ENCODE measurements around the gene CALML3.

GRCh38 chr10:5479481-5480161, 45.1 kb upstream of the CALML3 start:
- TF ChIP-seq, protein P1, sequence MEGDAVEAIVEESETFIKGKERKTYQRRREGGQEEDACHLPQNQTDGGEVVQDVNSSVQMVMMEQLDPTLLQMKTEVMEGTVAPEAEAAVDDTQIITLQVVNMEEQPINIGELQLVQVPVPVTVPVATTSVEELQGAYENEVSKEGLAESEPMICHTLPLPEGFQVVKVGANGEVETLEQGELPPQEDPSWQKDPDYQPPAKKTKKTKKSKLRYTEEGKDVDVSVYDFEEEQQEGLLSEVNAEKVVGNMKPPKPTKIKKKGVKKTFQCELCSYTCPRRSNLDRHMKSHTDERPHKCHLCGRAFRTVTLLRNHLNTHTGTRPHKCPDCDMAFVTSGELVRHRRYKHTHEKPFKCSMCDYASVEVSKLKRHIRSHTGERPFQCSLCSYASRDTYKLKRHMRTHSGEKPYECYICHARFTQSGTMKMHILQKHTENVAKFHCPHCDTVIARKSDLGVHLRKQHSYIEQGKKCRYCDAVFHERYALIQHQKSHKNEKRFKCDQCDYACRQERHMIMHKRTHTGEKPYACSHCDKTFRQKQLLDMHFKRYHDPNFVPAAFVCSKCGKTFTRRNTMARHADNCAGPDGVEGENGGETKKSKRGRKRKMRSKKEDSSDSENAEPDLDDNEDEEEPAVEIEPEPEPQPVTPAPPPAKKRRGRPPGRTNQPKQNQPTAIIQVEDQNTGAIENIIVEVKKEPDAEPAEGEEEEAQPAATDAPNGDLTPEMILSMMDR (IDR thresholded peaks at IDR 0.05; ENCODE audit: insufficient read depth, low read depth, low read length): no peak
- TF ChIP-seq EZH2 (IDR thresholded peaks at IDR 0.05; ENCODE audit: insufficient read depth, low read length): no peak
